HG03064 (cell line): Measurements from ENCODE around the gene GPC3.

Source experiments
- ATAC-seq: cut with Tn5 transposase; IDR thresholded peaks from one replicate; pipeline ENCODE4 v1.9.1; 2021; ENCODE audit warnings: low read depth; ENCODE audit not compliant: unreplicated experiment

The GPC3 gene

DNA sequence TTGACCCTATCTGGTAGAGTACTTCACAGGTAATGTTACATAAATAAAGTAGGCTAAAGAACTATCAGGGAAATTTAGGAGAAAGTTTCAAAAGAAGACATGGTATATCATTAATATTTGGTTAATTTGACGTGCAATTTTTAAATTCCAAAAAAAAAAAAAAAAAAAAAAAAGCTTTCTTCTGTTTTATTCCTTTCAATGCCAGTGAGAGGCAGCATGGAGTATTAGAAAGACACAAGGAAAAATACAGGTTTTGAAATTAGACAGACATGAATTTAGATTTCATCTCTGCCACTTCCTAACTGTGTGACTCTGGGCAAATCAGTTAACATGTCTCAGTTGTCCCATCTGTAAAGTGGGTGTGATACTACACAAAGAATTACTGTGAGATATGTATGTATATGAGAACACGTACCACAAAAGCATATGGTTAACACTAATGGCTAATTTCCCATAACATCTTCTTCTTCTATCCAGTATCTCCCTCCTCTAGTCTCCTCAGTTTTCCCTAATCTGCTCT lies 132.5 kb downstream of the GPC3 start:
- ATAC-seq: no peak

DNA sequence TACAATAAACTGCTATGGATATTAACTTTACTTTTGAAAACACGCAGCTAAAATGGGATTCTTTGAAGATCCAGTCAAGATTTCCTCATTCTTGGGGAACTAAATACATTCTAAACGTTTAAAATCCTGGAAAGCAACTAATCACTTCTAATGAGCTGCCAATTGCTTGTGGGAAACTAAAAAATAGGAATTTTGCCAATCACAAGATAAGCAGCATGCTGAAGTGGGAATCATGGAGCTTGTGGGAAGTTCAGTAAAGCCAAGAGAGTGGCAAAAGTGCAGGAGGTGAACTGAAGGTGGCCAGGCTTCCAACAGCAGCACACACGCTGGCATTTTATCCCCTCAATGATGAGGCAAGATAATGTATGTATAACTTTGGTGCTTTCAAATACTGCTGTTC lies 133.0 kb downstream of the GPC3 start:
- ATAC-seq: no peak

DNA sequence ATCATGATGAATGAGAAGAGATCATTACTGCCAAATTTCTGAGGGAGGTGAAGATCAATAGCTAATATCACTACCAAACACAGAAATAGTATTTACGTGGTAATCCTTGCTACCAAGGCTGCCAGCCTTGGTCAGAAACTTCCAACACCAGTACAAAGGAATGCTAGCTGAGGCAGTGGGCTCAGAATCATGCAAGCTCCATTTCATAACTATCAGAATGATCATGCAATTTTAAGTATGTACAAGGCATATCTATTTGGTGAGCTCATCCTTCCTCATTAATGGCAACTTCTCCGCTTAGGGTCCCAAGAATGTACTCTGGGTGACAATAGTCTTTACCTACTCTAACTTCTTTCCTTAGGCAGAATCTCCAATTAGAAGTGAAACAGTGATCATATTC lies 135.0 kb downstream of the GPC3 start:
- ATAC-seq: no peak

DNA sequence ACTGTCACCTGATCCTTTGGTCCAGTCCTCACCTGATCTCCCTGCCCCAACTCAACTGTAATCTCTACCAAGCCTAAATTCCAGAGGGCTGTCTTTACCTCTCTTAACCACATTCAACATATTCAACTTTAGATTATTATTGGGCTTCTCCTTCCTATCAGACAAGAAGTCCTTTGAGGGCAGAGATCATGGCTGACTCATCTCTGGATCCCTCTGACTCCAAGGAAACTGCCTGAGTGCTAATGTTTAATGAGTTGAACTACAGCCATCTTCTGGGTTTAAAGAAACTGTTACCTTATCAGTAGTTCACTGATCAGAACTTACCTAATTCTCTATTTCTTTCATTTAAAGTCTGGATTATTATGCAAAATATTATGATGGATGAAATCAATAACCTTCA lies 135.7 kb downstream of the GPC3 start:
- ATAC-seq: no peak

DNA sequence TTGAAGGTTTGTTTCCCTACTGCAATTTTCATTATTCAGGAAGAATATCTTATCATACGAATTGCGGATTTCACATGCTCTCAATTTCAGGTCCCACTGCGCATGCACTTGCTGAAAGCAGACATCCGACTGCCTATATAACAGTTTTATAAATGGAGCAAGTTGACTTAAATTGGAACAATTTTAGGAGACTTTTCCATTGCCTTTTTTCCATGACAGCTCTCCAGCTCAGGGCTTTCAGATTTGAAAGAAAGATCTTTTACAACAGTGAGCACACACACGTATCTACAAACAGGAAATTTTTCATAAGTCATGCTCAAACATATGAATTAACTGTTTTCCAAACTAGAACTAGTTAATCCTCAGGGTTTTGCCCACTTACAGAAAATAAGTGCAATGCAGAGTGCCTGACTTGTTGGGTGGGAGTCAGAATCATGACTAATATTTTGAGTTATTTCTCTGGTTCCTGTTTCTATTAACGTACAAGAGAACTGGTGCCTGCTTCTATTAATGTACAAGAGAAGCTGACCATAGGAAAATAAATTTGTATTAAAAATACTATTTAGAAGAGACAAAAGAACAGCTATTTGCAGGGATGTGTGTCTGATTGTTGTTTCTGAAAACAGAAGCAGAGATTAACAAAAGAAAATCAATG lies 137.9 kb downstream of the GPC3 start:
- ATAC-seq: no peak

DNA sequence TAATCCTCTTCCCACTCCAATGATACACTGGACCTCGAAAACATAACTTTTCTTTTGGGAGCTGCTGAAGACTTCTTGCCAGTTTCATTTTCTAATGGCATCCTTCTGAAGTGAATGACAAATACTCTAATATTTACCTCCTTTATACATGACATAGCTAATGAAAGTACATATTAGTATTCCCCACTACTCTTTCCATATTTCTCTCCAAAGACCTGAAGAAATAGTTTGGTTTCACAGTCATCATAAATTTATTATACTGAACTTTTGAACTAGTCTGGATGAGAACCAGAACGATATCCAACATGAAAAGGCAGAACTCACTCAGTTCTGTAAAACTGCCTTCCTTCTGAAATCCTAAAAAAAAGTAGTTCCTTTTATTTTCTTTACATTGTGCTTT lies 139.1 kb downstream of the GPC3 start:
- ATAC-seq: no peak

DNA sequence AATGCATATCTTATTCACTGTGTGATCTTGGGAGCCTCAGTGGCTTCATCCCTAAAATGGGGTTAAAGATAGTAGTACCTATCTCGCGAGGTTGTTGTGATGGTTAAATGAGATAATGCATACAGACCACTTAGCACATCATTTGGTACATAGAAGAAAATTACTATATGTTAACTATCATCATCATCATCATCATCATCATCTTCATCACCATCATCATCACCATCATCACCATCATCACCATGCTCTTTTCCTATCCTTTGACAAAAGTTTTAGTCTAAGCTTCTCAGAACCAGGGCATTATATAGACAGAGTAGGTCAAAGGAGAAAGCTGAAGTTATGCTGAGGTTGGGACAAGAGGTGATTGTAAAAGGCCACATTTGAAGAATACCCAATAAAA lies 145.0 kb downstream of the GPC3 start:
- ATAC-seq: no peak

DNA sequence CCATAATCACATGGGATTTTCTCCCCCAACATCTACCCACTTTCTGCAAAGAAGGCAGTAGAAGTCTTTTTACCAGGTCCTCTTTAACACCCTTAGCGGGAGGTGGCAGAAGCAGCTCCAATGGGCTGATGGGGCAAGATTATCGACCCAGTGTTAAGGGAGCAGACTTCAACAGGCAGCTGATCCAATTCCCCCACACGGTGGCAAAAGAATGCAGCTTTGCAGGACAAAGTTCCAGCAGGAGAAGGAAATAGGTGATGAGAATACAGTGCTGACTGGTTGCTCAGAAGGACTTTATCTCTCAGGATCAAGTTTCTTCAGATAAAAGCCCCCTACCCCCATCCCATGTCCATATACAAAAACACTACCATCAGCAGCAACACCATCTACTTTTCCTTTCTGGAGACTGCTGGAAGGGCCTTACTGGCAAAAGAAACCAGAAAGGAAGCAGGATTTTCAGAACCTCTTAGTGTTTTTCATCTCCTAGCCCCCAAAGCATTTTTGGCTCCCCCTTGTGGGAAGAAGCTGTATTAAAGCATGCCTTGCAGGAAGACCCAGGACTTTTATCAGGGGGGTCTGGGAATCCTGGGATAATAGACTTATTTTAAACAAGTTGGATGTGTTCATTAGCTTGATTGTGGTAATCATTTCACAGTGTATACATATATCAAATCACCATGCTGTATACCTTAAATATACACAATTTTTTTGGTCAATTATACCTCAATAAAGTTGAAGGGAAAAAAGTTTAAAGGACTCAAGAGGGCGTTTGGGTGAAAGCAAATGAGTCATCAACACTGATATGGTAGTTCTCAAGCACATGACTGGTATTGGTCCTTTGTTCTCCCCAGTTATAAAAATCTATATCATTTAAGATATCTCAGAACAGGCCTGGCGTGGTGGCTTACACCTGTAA lies 146.4 kb downstream of the GPC3 start:
- no peak for ATAC-seq

DNA sequence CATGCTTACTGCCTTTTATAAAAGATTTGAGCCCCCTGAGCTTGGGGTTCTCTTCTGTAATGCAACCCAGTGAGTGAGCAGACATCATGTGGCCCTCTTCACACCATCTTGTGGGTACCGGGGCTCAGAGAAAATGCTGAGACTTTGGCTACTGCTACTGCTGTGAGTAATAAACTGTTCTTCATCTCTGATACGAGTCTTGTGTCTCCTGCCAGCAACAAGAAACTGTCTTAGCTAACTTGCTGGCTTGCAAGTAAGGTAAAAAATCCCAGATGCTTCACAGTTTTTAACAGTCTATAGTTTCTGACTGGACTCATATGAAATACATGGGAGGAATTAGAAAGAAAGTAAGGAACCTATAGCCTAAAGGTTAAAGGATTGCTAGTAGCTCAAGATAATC lies 148.3 kb downstream of the GPC3 start:
- ATAC-seq: no peak

DNA sequence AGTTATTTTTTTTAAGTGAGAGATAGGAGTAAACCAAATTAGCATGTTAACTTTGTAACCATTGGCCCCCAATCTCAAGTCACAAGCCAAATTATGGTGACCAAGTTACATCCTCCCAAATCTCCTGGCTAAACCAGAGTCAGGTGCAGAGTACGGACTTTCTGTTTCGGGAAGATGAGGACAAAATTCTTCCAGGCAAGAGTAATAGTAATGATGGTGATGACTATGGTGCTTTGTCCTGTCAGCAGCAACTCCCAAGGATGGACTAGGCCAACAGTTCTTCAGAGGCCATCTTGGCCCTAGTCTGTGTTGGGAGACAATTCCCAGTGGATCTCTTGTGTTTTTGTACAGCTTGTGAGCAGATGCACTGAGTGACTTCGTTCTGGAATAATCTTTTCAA lies 148.8 kb downstream of the GPC3 start:
- ATAC-seq: no peak

DNA sequence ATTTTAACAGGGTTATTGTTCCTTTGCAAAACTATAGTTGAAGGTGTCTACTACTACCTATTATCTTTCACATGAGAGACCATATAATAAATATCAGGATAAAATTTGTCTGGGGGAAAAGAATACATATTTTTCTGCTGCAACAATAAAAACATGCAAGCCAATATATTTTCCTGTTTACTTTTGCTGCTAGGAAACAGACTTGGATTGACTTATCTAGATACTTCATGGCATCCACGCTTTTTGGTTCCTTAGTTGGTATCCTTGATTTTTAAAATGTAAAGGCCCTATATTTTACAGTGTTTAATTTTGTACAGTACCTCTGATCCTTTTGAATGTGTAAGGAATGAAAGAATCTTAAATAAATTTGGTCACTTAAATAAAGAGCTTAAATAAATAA lies 150.6 kb downstream of the GPC3 start:
- ATAC-seq: no peak

DNA sequence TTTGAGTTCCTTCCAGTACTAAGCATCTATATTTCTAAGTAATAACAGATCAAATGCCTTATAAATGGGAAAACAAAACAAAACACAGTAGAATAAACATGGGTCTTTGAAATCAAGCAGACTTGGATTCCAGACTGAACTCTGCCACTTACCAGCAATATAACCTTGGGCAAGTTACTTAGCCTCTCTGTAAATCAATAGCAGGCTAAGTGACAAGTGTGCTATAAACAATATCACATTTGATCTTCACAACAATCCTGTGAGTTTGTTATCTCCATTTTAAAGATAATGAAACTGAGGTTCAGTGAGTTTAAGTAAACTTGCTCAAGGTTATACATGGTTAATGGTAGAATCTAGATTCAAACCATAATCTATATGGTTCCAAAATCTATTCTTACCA lies 165.8 kb downstream of the GPC3 start:
- ATAC-seq: no peak

DNA sequence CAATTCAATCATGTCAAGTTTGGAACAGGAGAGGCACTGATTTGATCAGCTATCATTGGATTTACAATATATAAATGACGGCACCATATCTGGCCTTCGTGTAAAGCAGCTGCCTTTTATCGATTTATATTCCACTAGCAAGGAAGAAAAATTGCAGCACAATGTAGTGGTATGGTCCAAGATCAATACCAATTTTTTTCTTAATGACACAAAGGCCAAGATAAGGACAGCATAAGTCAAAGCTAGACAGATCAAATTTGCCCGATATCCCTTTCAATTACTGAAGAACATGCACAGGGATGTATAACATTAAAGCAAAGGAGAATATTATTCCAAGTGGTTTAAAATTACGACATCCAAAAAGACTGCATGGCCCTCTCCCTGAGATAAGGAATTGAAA lies 167.4 kb downstream of the GPC3 start:
- no peak for ATAC-seq

DNA sequence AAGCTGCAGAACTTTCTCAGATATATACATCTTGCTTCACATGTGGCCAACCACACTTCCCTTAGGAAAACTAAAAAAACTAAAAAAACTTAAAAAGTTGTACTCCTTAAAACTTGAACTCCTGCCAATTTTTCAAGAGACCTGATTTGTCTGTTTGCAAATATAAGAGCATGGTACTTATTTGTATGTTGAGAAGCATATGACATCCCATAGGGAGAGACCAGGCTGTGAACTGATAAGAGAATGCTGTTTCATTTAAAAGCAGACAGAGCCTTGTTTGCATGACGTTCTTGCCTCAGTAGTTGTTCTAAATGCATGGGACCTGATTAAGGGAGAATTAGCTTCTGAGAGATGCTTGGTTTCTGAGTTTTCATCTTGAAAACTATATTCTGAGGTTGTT lies 169.9 kb downstream of the GPC3 start:
- no peak for ATAC-seq

DNA sequence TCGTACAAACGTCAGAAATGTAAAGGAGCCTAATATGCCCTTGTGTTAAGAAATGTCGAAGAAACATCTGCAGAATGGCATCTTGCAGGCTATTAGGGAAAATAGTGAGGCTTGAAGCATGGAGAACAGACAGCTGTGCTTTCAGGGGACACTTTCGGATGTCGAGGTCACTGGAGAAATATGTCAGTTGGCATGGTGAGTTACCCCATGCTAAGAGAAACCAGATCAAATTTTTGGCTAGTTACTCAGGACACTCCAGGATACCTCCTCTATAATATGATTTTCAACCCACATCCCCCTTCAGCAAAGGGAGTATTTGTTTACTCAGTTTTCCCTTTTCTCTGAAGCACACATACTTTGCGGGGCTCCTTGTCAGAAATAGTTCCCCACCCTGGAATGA lies 171.4 kb downstream of the GPC3 start:
- ATAC-seq: no peak

DNA sequence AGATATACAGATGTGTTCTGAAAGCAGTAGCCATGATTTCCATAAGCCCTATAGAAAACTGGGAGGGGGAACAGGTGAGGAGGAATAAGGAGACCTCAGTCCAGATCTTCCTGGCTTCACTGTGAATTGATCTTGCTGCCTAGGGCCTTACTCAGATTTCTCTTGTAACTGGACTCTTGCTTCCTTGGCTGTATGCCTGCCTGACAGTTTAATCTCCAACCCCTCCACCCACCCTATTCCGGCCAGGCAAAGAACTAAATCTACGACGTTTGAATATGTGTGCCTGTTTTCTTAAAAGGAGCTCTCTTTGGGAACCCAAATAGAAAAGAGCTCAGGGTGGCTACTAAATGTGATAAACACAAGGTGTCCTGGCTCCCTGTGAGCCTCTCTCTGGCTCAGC lies 173.0 kb downstream of the GPC3 start:
- ATAC-seq: no peak

DNA sequence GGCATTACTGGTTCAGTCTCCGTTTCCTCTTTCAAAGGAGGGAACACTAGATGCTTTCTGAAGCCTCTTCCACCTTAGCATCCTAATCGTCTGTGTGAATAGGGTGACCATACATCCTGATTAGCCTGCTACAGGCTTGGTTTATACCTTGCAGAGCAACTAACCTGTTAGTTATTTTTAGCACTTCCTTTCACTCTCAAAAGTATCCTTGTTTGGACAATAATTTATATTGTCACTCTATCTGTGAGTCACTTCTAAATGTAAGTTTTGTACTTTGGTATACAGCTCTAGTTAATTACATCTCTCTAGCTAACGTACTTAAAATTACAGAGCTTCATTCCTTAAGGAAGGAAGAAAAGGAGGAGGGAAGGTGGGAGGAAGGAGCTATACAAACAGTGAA lies 174.5 kb downstream of the GPC3 start:
- no peak for ATAC-seq

DNA sequence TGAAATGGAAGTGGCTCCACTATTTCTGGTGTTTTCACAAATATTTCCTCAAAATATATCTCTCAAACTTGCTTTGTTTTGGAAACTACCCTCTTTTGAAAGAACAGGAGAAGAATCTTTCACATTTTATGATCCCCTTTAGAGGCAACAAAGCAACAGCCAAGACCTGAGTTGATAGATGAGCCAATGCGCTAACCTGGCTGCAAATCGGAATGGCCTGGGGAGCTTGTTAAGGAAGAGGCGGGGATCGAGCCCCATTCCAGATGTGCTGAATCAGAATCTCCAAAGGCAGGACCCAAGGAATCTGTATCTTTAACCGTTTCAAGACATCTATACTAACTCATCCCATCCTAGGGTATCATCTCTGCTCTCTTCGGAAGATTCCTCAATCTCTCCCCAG lies 181.3 kb downstream of the GPC3 start:
- ATAC-seq: no peak

DNA sequence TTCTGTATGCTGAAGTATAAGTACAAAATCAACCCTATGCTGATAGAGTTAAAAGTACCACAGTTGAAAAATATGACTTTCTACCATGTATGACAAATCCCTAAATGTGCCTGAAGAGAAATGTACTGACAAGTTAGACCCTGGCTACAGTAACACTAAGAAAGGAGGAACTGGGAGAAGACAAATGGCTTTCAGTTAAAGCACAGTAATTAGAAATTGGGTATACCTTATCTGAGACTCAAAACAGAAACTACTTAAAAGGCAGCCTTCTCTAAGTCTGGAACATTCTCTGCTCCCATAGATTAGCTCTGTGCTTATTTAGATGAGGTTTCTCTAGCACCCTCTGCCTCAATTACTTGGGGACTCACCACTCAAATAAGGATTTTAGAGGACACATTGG lies 189.1 kb downstream of the GPC3 start:
- ATAC-seq: no peak

DNA sequence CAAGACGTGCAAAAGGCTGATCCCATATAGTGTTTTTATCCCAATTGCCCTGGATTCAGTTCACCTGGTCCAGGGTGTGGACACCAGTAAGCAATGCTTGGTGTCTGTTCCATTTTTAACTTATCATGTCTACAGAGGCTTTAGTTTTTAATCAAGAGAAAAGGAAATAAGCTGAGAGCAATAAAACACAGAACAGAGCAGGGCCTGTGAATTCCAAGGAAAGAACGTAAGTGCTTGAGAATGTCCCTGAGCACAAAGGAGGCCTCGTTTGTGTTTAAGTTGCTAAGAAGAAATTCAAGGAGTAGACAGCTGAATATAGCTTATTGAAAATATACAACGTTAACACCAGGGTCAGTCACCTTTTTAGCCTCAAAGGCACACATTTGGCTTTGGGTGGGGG lies 191.3 kb downstream of the GPC3 start:
- no peak for ATAC-seq

DNA sequence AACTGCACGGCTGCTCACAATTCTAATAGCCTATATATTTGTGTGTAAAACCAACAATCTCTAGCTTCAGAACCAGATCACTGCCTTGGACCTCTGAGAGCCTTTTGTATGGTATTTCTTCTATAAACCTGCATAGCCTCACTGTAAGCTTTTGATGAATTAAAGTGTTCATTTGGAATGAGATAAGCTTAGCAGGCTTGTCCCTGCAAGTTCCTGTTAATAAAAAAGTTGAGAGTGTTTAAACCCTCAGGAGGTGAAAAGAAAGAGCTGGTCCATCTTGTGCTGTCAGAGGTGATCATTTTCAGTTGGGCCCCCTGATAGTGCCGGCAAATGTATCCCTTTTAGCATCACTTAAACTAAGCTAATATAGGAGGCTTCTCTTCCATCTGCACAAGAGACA lies 191.8 kb downstream of the GPC3 start:
- no peak for ATAC-seq
